ENCODE measurements around the gene TRAF2. TPM values are rescaled to one million over a fixed set of nuclear protein-coding genes. Genes with fewer than 3 reads are reported as not detected.
"Not testable (repeated sequence)": the region's sequence is repeated elsewhere in the genome, so short reads cannot be mapped to it uniquely, and the experiment has no call there.

Gene TRAF2
- total and polyA plus RNA-seq, 2 of the 13 experiments (the other 11 are each of a cell fraction or from before 2014, with no cell fraction given): 12.4 to 13.6 TPM

DNA sequence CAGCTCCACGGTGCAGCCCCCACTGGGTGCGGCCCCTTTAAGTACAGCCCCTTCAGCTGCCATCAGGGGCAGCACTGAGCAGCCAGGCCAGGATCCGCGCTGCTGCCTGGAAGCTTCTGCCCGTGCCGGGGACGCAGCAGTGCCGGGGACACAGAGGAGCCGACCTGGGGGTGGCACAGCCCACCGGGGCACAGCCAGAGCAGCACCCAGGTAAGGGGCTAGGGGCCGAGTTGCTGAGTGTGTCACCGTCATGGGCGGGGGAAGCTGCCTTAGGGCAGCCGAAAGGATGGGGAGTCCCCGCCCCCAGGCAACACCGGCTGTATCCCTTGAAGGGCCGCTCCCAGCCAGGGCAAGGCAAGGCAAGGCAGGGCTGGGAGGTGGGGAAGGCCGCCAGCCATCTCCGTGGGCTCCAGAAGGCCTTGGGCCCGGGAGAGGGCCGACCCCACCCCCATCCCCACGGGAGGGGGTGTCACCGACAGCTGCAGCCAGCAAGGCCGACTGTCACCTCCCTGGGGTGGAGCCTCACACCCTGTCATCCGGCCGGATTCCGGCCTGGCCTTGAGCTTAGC is 43.9 kb upstream of the TRAF2 start, which contains the start of gene AJM1 (continued):
- TF ChIP-seq LCORL (IDR thresholded peaks at IDR 0.05): not testable (repeated sequence)
- TF ChIP-seq LCORL (CRISPR knock-in tag; IDR thresholded peaks at IDR 0.05) (peak; percentile 18; the same call in 1 of the 2 replicates), MEF2D (CRISPR knock-in tag; IDR thresholded peaks at IDR 0.05) (peak; percentile 58; the same call in 1 of the 2 replicates), ZNF83 (CRISPR knock-in tag; IDR thresholded peaks at IDR 0.05; ENCODE audit: borderline replicate concordance) (0 out of 2 replicates have a peak, but pooled peaks have one; percentile 69), NKX3-1 (CRISPR knock-in tag; IDR thresholded peaks at IDR 0.05) (peak; percentile 57; the same call in 1 of the 2 replicates), TSC22D2 (CRISPR knock-in tag; IDR thresholded peaks at IDR 0.05; ENCODE audit: borderline replicate concordance) (peak; percentile 53; the same call in 1 of the 2 replicates), KDM1A (CRISPR knock-in tag; IDR thresholded peaks at IDR 0.05) (0 out of 2 replicates have a peak, but pooled peaks have one; percentile 14), NFKB2 (CRISPR knock-in tag; IDR thresholded peaks at IDR 0.05; ENCODE audit: borderline replicate concordance) (0 out of 2 replicates have a peak, but pooled peaks have one; percentile 16), ZNF337 (CRISPR knock-in tag; IDR thresholded peaks at IDR 0.05; ENCODE audit: borderline replicate concordance, low read depth) (0 out of 2 replicates have a peak, but pooled peaks have one; percentile 4), ZNF263 (CRISPR knock-in tag; IDR thresholded peaks at IDR 0.05) (peak; percentile 37; the same call in 1 of the 2 replicates), ZFP82 (CRISPR knock-in tag; IDR thresholded peaks at IDR 0.05; ENCODE audit: borderline replicate concordance) (peak; percentile 91), RAD21 (CRISPR knock-in tag; IDR thresholded peaks at IDR 0.05) (0 out of 2 replicates have a peak, but pooled peaks have one; percentile 40), MAZ (IDR thresholded peaks at IDR 0.05; ENCODE audit: borderline replicate concordance, low read depth, low read length) (0 out of 2 replicates have a peak, but pooled peaks have one; percentile 46), MAZ (CRISPR knock-in tag; IDR thresholded peaks at IDR 0.05; ENCODE audit: low read depth) (0 out of 2 replicates have a peak, but pooled peaks have one; percentile 25)
- TF ChIP-seq, protein P1, sequence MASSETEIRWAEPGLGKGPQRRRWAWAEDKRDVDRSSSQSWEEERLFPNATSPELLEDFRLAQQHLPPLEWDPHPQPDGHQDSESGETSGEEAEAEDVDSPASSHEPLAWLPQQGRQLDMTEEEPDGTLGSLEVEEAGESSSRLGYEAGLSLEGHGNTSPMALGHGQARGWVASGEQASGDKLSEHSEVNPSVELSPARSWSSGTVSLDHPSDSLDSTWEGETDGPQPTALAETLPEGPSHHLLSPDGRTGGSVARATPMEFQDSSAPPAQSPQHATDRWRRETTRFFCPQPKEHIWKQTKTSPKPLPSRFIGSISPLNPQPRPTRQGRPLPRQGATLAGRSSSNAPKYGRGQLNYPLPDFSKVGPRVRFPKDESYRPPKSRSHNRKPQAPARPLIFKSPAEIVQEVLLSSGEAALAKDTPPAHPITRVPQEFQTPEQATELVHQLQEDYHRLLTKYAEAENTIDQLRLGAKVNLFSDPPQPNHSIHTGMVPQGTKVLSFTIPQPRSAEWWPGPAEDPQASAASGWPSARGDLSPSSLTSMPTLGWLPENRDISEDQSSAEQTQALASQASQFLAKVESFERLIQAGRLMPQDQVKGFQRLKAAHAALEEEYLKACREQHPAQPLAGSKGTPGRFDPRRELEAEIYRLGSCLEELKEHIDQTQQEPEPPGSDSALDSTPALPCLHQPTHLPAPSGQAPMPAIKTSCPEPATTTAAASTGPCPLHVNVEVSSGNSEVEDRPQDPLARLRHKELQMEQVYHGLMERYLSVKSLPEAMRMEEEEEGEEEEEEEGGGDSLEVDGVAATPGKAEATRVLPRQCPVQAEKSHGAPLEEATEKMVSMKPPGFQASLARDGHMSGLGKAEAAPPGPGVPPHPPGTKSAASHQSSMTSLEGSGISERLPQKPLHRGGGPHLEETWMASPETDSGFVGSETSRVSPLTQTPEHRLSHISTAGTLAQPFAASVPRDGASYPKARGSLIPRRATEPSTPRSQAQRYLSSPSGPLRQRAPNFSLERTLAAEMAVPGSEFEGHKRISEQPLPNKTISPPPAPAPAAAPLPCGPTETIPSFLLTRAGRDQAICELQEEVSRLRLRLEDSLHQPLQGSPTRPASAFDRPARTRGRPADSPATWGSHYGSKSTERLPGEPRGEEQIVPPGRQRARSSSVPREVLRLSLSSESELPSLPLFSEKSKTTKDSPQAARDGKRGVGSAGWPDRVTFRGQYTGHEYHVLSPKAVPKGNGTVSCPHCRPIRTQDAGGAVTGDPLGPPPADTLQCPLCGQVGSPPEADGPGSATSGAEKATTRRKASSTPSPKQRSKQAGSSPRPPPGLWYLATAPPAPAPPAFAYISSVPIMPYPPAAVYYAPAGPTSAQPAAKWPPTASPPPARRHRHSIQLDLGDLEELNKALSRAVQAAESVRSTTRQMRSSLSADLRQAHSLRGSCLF (CRISPR knock-in tag; IDR thresholded peaks at IDR 0.05; ENCODE audit: borderline replicate concordance): 0 out of 2 replicates have a peak, but pooled peaks have one; percentile 45
- TF ChIP-seq, protein P2, sequence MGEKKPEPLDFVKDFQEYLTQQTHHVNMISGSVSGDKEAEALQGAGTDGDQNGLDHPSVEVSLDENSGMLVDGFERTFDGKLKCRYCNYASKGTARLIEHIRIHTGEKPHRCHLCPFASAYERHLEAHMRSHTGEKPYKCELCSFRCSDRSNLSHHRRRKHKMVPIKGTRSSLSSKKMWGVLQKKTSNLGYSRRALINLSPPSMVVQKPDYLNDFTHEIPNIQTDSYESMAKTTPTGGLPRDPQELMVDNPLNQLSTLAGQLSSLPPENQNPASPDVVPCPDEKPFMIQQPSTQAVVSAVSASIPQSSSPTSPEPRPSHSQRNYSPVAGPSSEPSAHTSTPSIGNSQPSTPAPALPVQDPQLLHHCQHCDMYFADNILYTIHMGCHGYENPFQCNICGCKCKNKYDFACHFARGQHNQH (CRISPR knock-in tag; IDR thresholded peaks at IDR 0.05): 0 out of 2 replicates have a peak, but pooled peaks have one; percentile 40
- TF ChIP-seq, protein P3, sequence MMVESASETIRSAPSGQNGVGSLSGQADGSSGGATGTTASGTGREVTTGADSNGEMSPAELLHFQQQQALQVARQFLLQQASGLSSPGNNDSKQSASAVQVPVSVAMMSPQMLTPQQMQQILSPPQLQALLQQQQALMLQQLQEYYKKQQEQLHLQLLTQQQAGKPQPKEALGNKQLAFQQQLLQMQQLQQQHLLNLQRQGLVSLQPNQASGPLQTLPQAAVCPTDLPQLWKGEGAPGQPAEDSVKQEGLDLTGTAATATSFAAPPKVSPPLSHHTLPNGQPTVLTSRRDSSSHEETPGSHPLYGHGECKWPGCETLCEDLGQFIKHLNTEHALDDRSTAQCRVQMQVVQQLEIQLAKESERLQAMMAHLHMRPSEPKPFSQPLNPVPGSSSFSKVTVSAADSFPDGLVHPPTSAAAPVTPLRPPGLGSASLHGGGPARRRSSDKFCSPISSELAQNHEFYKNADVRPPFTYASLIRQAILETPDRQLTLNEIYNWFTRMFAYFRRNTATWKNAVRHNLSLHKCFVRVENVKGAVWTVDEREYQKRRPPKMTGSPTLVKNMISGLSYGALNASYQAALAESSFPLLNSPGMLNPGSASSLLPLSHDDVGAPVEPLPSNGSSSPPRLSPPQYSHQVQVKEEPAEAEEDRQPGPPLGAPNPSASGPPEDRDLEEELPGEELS (CRISPR knock-in tag; IDR thresholded peaks at IDR 0.05): peak; percentile 37; the same call in 1 of the 2 replicates
- TF ChIP-seq, protein P4, sequence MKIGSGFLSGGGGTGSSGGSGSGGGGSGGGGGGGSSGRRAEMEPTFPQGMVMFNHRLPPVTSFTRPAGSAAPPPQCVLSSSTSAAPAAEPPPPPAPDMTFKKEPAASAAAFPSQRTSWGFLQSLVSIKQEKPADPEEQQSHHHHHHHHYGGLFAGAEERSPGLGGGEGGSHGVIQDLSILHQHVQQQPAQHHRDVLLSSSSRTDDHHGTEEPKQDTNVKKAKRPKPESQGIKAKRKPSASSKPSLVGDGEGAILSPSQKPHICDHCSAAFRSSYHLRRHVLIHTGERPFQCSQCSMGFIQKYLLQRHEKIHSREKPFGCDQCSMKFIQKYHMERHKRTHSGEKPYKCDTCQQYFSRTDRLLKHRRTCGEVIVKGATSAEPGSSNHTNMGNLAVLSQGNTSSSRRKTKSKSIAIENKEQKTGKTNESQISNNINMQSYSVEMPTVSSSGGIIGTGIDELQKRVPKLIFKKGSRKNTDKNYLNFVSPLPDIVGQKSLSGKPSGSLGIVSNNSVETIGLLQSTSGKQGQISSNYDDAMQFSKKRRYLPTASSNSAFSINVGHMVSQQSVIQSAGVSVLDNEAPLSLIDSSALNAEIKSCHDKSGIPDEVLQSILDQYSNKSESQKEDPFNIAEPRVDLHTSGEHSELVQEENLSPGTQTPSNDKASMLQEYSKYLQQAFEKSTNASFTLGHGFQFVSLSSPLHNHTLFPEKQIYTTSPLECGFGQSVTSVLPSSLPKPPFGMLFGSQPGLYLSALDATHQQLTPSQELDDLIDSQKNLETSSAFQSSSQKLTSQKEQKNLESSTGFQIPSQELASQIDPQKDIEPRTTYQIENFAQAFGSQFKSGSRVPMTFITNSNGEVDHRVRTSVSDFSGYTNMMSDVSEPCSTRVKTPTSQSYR (CRISPR knock-in tag; IDR thresholded peaks at IDR 0.05; ENCODE audit: borderline replicate concordance): peak; percentile 36; the same call in 1 of the 2 replicates
